Subcutaneous abdominal adipose tissue (tissue), 5 donors: ENCODE results near the gene TSPAN31.
A peak's percentile ranks its signal among the peaks of the same experiment; 100 is the strongest.

Experiments
- H3K27ac ChIP-seq: one replicate; pipeline ENCODE4 v1.7.0; 2013; ENCODE audit warnings: low read depth, mild to moderate bottlenecking, inconsistent platforms, low read length, moderate library complexity
- H3K27me3 ChIP-seq, 5 donors: one replicate each; pipeline ENCODE4 v1.7.0; 2013; ENCODE audit warnings: low read length in 5 of 5, inconsistent platforms in 1 of 5; ENCODE audit not compliant: control insufficient read depth in 5 of 5, insufficient read depth in 4 of 5
- H3K36me3 ChIP-seq, 5 donors: one replicate each; pipeline ENCODE4 v1.7.0; 2013; ENCODE audit warnings: low read length in 5 of 5; ENCODE audit not compliant: control insufficient read depth in 5 of 5, insufficient read depth in 5 of 5
- H3K4me1 ChIP-seq, 5 donors: one replicate each; pipeline ENCODE4 v1.7.0; 2013; ENCODE audit warnings: low read length in 5 of 5, mild to moderate bottlenecking in 3 of 5, moderate library complexity in 1 of 5; ENCODE audit not compliant: control insufficient read depth in 5 of 5, insufficient read depth in 5 of 5
- H3K4me3 ChIP-seq, 5 donors: one replicate each; pipeline ENCODE4 v1.7.0; 2013; ENCODE audit warnings: low read length in 5 of 5, low read depth in 1 of 5
- H3K9ac ChIP-seq, 5 donors: one replicate each; pipeline ENCODE4 v1.7.0; 2013; ENCODE audit warnings: low read length in 5 of 5, mild to moderate bottlenecking in 4 of 5, moderate library complexity in 3 of 5
- H3K9me3 ChIP-seq, 5 donors: one replicate each; pipeline ENCODE4 v1.7.0; 2013; ENCODE audit warnings: low read length in 5 of 5; ENCODE audit not compliant: control insufficient read depth in 5 of 5
- donor health status: healthy.
- donor health status: healthy.
- donor health status: healthy.
- donor health status: healthy.
- donor health status: healthy.

TSPAN31 gene

GRCh38 chr12:57744777-57745484 is at the start of gene TSPAN31:
Gene TSPAN31, plus strand, starts transcription at chr12:57745039. Its CDS starts 116 bp downstream, at chr12:57745155.
- peaks cover 0 to 13% (median 4%) of the 10 kb centered on the region in 5 donors for H3K27me3 ChIP-seq
- H3K4me1 ChIP-seq = peaks cover 5 to 28% (median 18%) of the 10 kb centered on the region in 5 donors
- H3K27ac ChIP-seq = peak within 1 kb of the TSS; percentile 99
- H3K9ac ChIP-seq = peak within 1 kb of the TSS; percentile 93 to 99 (median 98)
- peak within 1 kb of the TSS; percentile 88 to 96 (median 92) for H3K4me3 ChIP-seq
- H3K9me3 ChIP-seq = no peaks in the 10 kb centered on the region
- H3K36me3 ChIP-seq = peaks cover 13 to 36% (median 26%) of the 10 kb centered on the region in 5 donors

DNA sequence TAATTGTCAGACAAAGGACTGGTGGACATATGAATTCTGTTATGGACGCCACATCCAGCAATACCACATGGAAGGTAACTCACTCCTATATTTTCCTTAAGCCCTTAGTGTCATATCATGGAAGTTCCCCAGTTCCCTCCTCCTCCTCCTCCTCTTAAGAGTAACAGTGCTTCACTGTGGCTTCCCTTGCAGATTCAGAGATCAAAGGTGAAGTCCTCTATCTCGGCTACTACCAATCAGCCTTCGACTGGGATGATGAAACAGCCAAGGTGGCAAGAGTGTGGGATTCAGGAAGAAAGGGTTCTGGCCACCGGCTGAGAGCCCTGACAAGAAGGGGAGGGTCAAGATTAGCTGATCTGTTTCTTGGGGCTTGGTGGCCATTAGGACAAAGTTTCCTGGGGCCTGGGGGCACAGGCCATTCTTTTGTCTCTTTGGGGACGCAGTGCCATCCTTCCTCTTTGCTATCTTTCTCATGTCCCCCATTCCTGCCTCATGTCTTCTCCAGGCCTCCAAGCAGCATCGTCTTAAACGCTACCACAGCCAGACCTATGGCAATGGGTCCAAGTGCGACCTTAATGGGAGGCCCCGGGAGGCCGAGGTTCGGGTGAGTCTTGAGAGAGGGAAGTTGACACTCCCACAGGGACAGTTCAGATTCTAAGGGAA is 48.9 kb upstream of the TSPAN31 start:
- peaks cover 16 to 47% (median 34%) of the 10 kb centered on the region in 5 donors for H3K36me3 ChIP-seq
- H3K27ac ChIP-seq = no peak overlapping the region

GRCh38 chr12:57697076-57697475 is 47.8 kb upstream of the TSPAN31 start:
- H3K9ac ChIP-seq = no peak overlapping the region
- H3K36me3 ChIP-seq = peaks cover 16 to 53% (median 34%) of the 10 kb centered on the region in 5 donors
- H3K4me1 ChIP-seq = peaks cover 7 to 19% (median 16%) of the 10 kb centered on the region in 5 donors
- H3K27me3 ChIP-seq = no peaks in the 10 kb centered on the region
- no peaks in the 10 kb centered on the region for H3K9me3 ChIP-seq
- H3K27ac ChIP-seq = no peak overlapping the region
- H3K4me3 ChIP-seq = no peak overlapping the region

More for the DNA sequence above, 48.9 kb upstream of the TSPAN31 start:
- H3K9ac ChIP-seq = no peak overlapping the region
- no peaks in the 10 kb centered on the region for H3K9me3 ChIP-seq
- peaks cover 7 to 19% (median 16%) of the 10 kb centered on the region in 5 donors for H3K4me1 ChIP-seq
- H3K27me3 ChIP-seq = no peaks in the 10 kb centered on the region
- no peak overlapping the region for H3K4me3 ChIP-seq

- Histone ChIP-seq H3K36me3 (peaks cover 18 to 60% (median 38%) of the 10 kb centered on the region in 5 donors), H3K27me3 (no peaks in the 10 kb centered on the region), H3K9ac (no peak overlapping the region), H3K27ac (no peak overlapping the region), H3K4me1 (peaks cover 7 to 16% (median 13%) of the 10 kb centered on the region in 5 donors), H3K9me3 (no peaks in the 10 kb centered on the region), H3K4me3 (no peak overlapping the region)
Measured at GRCh38 chr12:57698414-57698813, 46.4 kb upstream of the TSPAN31 start.

- Histone ChIP-seq H3K36me3 (peaks cover 29 to 62% (median 42%) of the 10 kb centered on the region in 5 donors), H3K27me3 (no peaks in the 10 kb centered on the region), H3K9ac (peak overlapping the region in 1 of 5 donors; percentile 20), H3K27ac (no peak overlapping the region), H3K9me3 (peaks cover 0 to 5% (median 0%) of the 10 kb centered on the region in 5 donors), H3K4me1 (peaks cover 0 to 1% (median 0%) of the 10 kb centered on the region in 5 donors), H3K4me3 (no peak overlapping the region)
Measured at GRCh38 chr12:57700317-57700716, 44.5 kb upstream of the TSPAN31 start.

DNA sequence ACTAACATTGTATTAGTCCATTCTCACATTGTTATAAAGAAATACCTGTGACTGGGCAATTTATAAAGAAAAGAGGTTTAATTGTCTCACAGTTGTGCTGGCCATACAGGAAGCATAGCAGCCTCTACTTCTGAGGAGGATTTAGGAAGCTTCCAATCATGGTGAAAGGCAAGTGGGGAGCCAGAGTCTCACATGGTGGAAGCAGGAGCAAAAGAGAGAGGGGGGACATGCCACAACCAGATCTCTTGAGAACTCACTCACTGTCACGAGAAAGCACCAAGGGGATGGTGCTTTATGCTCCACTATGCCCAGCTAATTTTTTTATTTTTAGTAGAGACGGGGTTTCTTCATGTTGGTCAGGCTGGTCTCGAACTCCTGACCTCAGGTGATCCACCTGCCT is 37.6 kb upstream of the TSPAN31 start:
- no peaks in the 10 kb centered on the region for H3K27me3 ChIP-seq
- H3K27ac ChIP-seq = no peak overlapping the region
- H3K4me3 ChIP-seq = no peak overlapping the region
- no peak overlapping the region for H3K9ac ChIP-seq
- H3K4me1 ChIP-seq = no peaks in the 10 kb centered on the region
- peaks cover 0 to 5% (median 0%) of the 10 kb centered on the region in 5 donors for H3K9me3 ChIP-seq
- peaks cover 18 to 31% (median 28%) of the 10 kb centered on the region in 5 donors for H3K36me3 ChIP-seq

GRCh38 chr12:57708296-57708695 is 36.5 kb upstream of the TSPAN31 start:
- no peak overlapping the region for H3K4me3 ChIP-seq
- peaks cover 15 to 28% (median 25%) of the 10 kb centered on the region in 5 donors for H3K36me3 ChIP-seq
- H3K4me1 ChIP-seq = no peaks in the 10 kb centered on the region
- no peaks in the 10 kb centered on the region for H3K27me3 ChIP-seq
- peaks cover 0 to 5% (median 0%) of the 10 kb centered on the region in 5 donors for H3K9me3 ChIP-seq
- H3K27ac ChIP-seq = no peak overlapping the region
- H3K9ac ChIP-seq = no peak overlapping the region

DNA sequence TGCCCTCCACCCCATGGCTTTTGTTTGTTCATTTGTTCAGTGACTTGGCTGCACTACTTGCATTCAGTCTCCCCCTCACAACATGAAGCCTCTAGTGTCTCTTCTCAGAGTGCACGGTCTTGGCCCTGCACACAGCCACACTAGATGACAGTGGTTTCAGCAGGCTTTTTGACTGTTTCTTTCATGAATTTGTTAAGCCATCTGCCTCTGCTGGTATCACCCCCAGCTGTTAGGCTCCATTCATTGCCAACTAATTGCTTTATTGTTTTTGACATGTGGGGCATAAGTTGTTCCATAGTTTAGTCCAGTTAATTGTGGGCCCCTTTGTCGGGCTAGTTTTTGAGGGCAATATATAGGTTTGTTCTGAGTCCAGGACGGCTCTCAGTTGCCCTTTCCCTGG is 32.1 kb upstream of the TSPAN31 start:
- no peak overlapping the region for H3K4me3 ChIP-seq
- no peak overlapping the region for H3K9ac ChIP-seq
- H3K9me3 ChIP-seq = no peaks in the 10 kb centered on the region
- H3K4me1 ChIP-seq = no peaks in the 10 kb centered on the region
- H3K27me3 ChIP-seq = no peaks in the 10 kb centered on the region
- H3K27ac ChIP-seq = no peak overlapping the region
- H3K36me3 ChIP-seq = peaks cover 12 to 46% (median 30%) of the 10 kb centered on the region in 5 donors

DNA sequence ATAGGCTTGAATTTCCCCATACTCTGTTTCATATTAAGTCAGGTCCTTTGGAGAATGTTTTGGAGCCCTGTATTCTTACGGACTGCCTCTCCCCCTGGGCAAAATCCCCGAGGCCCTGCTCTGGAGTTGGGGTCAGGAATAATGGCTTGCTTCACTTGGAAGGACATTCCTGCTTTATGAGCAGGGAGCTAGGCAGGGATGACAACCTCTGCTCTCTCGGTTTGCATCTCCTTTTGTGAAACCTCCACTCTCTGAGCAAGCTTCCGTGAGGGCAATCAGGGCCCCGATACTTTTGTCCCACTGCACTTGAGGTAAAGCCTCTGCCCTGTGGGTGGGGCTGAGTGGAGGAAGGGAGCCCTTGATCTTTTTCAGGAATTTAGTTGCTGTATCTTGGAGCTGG is 31.6 kb upstream of the TSPAN31 start:
- Histone ChIP-seq H3K9ac (no peak overlapping the region), H3K4me1 (no peaks in the 10 kb centered on the region), H3K27me3 (no peaks in the 10 kb centered on the region), H3K36me3 (peaks cover 12 to 49% (median 35%) of the 10 kb centered on the region in 5 donors), H3K27ac (no peak overlapping the region), H3K4me3 (no peak overlapping the region), H3K9me3 (no peaks in the 10 kb centered on the region)
